ENCODE results near the gene SERPINF2.
"Not testable (repeated sequence)": the region's sequence is repeated elsewhere in the genome, so short reads cannot be mapped to it uniquely, and the experiment has no call there.

Gene SERPINF2

DNA sequence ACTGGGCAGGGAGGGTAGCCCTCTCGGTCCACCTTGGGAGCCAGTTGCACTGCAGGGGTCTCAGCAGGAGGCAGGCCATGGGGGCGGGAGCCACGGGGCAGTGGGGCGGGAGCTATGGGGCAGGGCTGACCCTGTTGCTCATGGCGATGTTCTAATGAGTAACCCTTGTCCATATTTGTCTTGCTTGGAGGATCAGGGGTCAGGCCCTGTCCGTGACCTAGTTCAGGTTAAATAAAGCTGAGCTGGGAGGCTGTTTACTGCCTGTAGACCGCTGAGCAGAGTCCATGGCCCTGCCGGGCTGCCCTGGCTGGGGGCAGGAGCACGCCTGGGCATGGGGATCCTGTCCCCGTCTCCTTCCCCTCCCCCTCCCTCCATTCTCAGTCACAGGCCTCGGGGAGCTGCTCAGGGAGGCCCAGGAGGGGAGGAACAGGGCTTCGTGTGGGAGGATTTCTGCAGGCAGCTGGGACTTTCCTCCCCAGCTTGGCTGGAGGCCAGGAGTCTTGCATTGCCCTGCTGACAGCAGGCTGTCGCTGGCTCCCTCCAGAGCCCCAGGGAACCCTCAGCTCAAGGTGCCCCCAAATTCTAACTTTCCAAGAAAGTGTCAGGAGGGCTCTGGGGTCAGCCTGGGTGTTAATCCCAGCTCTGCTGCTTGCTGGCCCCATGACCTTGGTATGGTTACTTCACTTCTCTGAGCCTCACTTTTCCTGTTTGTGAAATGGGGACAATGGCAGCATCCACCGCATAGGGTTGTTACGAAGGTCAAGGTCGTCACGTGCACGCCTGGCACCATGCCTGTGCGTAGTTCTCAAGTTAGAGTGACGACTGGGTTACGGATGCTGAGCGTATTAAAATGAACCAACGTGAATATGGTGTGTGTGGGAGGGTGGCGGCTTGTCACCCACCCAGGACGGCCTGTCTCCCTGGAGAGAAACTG is 6.1 kb upstream of the SERPINF2 start:
- DNase-seq: no peak

DNA sequence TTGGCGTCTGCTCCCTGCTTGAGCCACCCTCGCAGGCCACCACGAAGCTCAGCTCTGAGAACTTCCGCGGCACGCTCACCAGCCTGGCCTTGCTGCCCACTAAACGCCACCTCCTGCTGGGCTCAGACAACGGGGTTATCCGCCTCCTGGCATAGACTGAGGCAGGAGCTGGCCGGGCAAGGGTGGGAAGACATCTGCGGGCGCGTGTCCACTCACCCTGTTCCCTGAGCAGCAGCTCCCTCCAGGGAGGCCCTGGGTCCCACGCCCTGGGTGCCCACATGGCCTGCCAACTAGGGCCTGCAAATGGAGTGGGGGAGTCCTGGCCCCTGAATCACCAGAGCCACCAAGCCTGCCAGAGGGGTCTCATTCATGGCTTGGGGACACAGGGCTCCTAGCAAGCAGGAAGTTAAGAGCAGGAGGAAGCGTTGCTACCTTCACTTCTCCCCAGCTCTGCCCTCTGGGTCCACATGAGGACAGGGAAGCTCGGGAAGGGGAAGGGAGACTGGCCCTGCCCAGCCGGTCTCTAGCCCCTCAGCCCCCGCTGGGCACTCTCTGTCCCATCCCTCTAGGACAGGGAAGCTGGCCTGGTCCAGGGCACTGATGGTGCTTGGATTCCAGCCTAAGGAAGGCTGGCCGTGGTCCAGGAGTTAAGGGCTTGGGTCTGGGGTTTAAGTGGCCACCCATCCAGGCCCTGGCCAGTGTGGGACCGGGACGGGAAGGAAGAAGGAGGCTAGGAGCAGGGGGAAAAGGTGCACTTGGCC is 5.0 kb upstream of the SERPINF2 start:
- no peak for DNase-seq

DNA sequence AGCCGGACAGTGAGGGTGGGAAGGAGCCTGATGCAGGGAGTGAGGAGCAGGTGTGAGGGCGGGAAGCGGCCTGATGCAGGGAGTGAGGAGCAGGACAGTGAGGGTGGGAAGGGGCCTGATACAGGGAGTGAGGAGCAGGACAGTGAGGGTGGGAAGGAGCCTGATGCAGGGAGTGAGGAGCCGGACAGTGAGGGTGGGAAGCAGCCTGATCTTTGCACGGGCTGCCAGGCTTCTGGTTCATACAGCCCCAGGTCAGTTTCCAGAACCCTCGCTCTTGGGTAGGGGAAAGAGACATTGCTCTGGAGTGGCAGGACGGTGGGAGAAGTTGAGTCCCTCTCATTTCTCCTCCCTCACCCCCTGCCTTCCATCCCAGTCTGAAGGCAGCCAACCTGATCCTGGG is 772 bp upstream of the SERPINF2 start:
- not testable (repeated sequence) for DNase-seq

DNA sequence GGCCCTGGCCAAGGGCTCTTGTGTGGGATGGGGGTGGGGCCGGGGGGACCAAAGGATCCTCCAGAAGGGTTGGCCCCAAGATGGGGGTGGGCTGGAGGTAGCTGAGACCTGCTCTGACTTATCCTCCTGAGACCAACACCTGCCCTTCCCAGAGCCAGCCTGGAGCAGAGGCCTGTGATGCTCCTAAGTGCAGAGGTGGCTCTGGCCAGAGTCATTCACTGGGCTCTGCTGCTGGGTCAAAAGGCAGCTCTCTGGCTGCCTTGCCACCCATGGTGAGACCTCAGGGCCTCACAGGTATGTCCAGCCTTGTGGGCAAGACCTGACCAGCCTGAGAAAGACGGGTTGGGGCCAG is 393 bp downstream of the SERPINF2 start:
- DNase-seq: no peak

DNA sequence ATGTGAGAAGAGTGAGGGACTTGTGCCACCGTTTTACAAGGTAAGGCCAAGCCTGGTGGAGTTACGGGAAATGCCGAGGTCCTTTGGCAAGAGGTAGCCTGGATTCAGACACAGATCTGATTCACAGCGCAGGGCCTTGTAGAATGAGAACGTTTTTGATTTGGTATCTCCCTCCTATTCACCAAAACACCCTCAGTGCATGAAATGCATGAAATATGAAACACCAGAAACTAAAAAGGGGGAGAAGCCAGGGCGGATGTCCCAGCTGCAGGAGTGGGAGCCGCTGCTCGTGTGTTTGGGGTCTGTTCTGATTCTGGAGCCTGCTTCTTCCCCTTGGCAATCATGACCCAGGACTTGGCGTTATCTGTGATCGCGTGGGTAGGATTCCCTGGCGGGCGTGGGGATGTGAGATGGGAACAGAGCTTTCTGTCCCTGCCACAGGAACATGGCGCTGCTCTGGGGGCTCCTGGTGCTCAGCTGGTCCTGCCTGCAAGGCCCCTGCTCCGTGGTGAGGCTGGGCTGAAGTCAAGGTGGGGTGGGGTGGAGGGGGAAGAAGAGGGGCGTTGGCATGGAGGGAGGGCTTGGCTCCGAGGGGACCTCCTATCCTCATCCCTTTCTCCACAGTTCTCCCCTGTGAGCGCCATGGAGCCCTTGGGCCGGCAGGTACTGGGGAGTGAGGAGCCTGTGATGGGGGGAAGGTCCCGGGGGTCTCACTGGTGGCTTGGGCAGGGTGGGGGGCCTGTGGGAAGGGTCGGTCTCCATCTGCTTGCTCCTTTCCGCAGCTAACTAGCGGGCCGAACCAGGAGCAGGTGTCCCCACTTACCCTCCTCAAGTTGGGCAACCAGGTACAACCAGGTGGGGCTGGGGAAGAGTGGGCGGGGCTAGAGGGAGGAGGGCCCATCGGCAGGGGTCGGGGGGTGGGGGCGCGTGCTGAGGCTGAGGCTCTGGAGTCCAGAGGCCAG is 2.2 kb downstream of the SERPINF2 start:
- DNase-seq: no peak

DNA sequence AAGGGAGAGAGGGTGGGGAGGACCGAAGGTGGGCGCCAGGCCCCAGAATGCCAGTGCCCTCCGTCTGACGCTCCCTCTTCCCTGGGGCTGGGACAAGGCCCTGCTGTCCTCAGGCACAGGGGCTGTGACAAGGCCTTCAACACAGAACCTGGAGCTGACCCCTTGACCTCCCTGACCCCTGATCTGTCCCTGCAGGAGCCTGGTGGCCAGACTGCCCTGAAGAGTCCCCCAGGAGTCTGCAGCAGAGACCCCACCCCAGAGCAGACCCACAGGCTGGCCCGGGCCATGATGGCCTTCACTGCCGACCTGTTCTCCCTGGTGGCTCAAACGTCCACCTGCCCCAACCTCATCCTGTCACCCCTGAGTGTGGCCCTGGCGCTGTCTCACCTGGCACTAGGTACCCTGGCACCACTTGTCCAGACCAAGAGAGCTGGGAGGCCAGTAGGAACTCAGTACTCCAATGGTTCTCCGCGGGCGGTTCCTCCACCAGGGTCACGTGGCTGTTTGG is 2.9 kb downstream of the SERPINF2 start:
- DNase-seq: no peak

DNA sequence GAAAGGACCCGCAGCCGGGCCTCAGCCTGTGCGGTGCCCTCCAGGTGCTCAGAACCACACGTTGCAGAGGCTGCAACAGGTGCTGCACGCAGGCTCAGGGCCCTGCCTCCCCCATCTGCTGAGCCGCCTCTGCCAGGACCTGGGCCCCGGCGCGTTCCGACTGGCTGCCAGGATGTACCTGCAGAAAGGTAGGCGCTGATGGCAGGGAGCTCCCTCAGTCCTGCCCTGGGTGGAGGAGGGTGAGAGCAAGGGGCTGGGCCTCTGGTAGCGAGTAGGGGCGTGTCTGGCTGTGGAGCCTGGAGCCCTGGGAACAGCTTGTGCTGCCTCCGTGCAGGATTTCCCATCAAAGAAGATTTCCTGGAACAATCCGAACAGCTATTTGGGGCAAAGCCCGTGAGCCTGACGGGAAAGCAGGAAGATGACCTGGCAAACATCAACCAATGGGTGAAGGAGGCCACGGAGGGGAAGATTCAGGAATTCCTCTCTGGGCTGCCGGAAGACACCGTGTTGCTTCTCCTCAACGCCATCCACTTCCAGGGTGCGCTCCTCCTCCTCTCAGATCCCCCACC is 4.4 kb downstream of the SERPINF2 start:
- DNase-seq: no peak

- no peak for DNase-seq
These were observed 8.0 kb downstream of the SERPINF2 start for GRCh38 chr17:1750628-1751027.

DNA sequence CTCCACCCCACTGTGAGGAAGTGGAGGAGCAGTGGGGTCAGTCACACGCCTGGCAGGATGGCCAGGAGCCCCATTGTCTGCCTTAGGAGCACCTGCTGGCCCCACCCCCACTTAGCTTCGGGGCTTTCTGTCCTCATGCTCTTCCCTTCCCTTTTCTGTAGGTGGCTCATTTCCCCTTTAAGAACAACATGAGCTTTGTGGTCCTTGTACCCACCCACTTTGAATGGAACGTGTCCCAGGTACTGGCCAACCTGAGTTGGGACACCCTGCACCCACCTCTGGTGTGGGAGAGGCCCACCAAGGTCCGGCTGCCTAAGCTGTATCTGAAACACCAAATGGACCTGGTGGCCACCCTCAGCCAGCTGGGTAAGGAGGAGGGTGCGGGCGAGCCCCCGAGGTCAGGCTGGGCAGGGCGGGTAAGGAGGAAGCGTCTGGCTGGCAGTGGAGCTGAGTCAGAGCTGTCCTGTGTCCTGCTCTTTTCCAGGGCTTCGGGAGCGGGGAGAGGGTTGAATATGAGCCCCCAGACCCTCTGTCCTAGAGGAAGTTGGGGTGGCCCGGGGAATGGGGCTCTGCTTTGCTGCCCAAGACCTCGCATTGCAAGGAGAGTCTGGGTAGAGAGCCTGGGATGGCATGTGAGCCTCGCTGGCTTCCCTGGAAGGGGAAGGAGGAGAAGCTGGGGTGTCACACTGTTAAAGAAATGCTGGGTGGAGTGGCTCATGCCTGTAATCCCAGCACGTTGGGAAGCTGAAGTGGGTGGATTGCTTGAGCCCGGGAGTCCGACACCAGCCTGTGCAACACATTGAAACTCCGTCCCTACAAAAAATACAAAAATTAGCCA is 10.0 kb downstream of the SERPINF2 start:
- DNase-seq: peak; percentile 76

DNA sequence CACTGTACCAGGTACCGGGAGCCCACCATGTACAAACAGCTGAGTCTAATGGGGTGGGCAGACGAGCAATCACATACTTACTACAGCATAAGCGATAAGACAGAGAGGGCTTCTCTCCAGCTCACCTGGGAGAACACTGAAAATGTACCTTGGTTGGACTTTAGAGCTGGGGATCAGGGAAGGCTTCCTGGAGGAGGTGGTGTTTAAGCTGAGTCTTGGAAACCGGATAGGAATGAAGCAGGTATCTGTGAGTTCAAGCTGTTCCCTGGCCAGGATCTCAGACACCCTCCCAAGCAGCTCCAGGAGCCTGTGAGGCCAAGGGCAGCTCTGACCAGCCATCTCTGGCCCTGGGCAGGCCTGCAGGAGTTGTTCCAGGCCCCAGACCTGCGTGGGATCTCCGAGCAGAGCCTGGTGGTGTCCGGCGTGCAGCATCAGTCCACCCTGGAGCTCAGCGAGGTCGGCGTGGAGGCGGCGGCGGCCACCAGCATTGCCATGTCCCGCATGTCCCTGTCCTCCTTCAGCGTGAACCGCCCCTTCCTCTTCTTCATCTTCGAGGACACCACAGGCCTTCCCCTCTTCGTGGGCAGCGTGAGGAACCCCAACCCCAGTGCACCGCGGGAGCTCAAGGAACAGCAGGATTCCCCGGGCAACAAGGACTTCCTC is 11.2 kb downstream of the SERPINF2 start:
- no peak for DNase-seq

GRCh38 chr17:1754430-1755112 is 11.9 kb downstream of the SERPINF2 start:
- no peak for DNase-seq

GRCh38 chr17:1755252-1755826 is 12.7 kb downstream of the SERPINF2 start:
- no peak for DNase-seq

GRCh38 chr17:1755827-1756262 is 13.2 kb downstream of the SERPINF2 start:
- no peak for DNase-seq

DNA sequence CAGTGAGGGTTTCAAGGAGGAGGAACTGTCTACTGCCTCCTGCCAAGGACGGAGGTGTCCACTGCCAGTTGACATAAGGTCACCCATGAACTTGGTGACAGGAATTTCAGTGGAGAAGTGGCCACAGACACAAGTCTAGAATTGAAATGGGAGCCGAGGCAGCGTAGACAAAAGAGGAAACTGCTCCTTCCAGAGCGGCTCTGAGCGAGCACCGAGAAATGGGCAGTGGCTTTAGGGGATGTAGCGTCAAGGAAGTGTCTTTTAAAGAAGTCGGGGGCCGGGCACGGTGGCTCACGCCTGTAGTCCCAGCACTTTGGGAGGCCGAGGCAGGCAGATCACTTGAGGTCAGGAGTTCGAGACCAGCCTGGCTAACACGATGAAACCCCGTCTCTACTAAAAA is 16.1 kb downstream of the SERPINF2 start:
- no peak for DNase-seq

- no peak for DNase-seq
These were observed 16.9 kb downstream of the SERPINF2 start for GRCh38 chr17:1759529-1759928.

GRCh38 chr17:1762233-1762900 is 19.7 kb downstream of the SERPINF2 start:
- peak; percentile 95 for DNase-seq

GRCh38 chr17:1762901-1763898 is 20.5 kb downstream of the SERPINF2 start:
- DNase-seq: peak; percentile 71

GRCh38 chr17:1764284-1764683 is 21.6 kb downstream of the SERPINF2 start:
- DNase-seq: no peak

Measured in NCI-H146 (cell line).